ENCODE results near the gene PCSK6. TPM values are rescaled to one million over a fixed set of nuclear protein-coding genes. Genes with fewer than 3 reads are reported as not detected.
"Not testable (repeated sequence)": the region's sequence is repeated elsewhere in the genome, so short reads cannot be mapped to it uniquely, and the experiment has no call there.

The PCSK6 gene
- total RNA-seq, 1 experiment from 2014 or later = 0.36 TPM

DNA sequence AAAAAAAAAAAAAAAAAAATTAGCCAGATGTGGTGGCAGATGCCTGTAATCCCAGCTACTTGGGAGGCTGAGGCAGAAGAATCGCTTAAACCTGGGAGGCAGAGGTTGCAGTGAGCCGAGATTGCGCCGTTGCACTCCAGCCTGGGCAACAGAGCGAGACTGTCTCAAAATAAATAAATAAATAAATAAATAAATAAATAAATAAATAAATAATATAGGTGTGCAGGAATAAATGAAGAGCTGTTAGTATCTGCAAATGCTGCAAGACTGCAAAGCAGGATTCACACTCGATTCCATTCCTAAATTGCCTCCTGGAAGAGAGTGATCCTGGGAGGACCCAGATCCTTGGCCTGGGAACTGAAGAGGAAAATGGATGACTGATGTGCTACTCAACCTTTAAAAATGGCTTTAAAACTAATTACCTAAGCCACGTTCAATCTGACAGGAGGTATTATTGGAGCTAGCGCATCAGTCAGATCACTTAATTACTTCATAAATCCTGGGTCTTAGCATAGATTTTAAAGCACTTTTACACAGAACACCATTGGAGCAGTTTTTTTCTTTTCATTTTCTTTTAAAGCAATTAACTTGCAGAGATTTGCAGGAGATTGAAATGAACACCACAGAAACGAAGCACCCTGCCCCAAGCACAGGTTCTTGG is 132.9 kb downstream of the PCSK6 start:
- not testable (repeated sequence) for DNase-seq; H3K9me3 ChIP-seq (replicated peaks); H3K27ac ChIP-seq; H3K36me3 ChIP-seq; H3K27me3 ChIP-seq; H3K4me3 ChIP-seq
- peaks cover 15% of the 10 kb centered on the region for H3K4me1 ChIP-seq

GRCh38 chr15:101355678-101356464 is 133.6 kb downstream of the PCSK6 start:
- Histone ChIP-seq H3K27ac (no peak overlapping the region), H3K4me1 (peaks cover 15% of the 10 kb centered on the region), H3K4me3 (no peak overlapping the region), H3K9me3 (replicated peaks) (no peaks in the 10 kb centered on the region), H3K36me3 (no peaks in the 10 kb centered on the region), H3K27me3 (no peaks in the 10 kb centered on the region)
- DNase-seq = no peak

- Histone ChIP-seq H3K4me1 (peaks cover 15% of the 10 kb centered on the region), H3K27ac (no peak overlapping the region), H3K9me3 (replicated peaks) (no peaks in the 10 kb centered on the region), H3K4me3 (no peak overlapping the region), H3K36me3 (no peaks in the 10 kb centered on the region), H3K27me3 (0 out of 2 replicates have a peak, but pooled peaks cover 2% of the 10 kb centered on the region)
- no peak for DNase-seq
These were observed 134.4 kb downstream of the PCSK6 start for GRCh38 chr15:101354891-101355623.

GRCh38 chr15:101353240-101353639 is 136.3 kb downstream of the PCSK6 start:
- DNase-seq = peak in 1 of 2 experiments; percentile 21
- 0 out of 2 replicates have a peak, but pooled peaks cover 4% of the 10 kb centered on the region for H3K27me3 ChIP-seq
- peaks cover under 1% of the 10 kb centered on the region for H3K4me1 ChIP-seq
- no peaks in the 10 kb centered on the region for H3K36me3 ChIP-seq
- no peak overlapping the region for H3K27ac ChIP-seq
- no peak overlapping the region for H3K4me3 ChIP-seq
- no peaks in the 10 kb centered on the region for H3K9me3 ChIP-seq (replicated peaks)

DNA sequence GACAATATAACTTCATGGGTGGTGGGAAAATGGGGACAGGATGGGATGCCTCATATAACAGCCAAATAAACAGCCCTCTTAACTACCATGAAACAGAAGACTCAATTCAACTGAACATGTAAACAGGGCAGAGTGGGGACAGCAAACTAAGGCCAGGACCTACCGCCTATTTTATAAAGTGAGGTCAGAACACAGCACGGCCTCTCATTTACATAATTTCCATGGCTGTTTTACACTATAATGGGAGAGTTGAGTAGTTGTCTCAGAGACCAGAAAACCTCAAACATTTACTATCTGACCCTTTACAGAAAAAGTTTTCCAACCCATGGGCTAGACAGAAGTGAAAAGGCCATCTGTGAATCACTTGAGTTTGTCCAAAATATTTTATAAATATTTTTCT is 137.8 kb downstream of the PCSK6 start:
- no peak overlapping the region for H3K27ac ChIP-seq
- no peaks in the 10 kb centered on the region for H3K9me3 ChIP-seq (replicated peaks)
- no peak overlapping the region for H3K4me3 ChIP-seq
- no peak for DNase-seq
- no peaks in the 10 kb centered on the region for H3K36me3 ChIP-seq
- 0 out of 2 replicates have a peak, but pooled peaks cover 4% of the 10 kb centered on the region for H3K27me3 ChIP-seq
- no peaks in the 10 kb centered on the region; the same call in 1 of the 2 replicates for H3K4me1 ChIP-seq

DNA sequence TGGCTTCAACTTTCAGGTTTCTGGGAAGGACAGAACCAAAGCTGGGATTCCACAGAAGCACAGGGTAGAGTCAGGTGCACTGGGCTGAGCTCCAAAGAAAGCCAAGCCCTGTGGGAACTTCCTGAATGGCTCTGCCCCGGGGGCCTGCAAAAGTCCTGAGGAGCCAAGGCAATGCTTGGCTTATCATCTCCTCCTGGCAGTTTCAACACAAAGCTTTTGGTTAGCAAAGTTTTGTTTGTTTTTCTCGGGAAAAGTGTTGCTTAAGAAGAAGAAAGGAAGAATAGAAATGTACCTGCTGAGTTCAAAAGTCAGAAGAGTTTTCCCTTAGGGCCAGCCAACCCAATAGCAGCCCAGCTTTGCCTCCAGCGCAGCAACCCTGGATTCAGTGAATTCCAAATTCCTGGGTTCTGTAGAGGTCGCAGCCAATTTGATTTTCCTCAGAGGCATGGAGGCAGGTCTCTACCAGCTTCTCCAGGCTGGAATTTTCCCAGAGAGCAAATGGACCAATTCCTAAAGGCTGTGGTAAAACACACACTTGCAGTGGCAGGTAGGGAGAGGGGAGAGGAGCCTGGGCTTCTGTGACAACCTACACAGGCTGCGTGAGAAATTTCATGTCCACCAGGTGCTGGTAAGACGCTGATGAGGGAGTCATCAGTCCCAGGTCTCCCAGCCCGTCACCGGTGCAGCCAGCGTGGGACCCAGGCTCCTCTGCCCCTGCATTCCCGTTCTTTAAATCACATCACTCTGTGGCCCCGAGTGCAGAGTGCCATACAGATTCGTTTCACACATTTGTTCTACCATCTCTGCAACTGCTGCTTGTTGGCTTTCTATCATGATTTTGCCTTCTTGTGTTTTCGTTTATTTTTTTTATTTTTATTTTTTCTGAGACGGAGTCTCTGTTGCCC is 140.2 kb downstream of the PCSK6 start:
- no peaks in the 10 kb centered on the region for H3K36me3 ChIP-seq
- no peaks in the 10 kb centered on the region; the same call in 1 of the 2 replicates for H3K4me1 ChIP-seq
- no peak overlapping the region for H3K4me3 ChIP-seq
- no peak for DNase-seq
- no peaks in the 10 kb centered on the region for H3K9me3 ChIP-seq (replicated peaks)
- H3K27ac ChIP-seq = no peak overlapping the region
- 0 out of 2 replicates have a peak, but pooled peaks cover 9% of the 10 kb centered on the region for H3K27me3 ChIP-seq

GRCh38 chr15:101348643-101349042 is 140.9 kb downstream of the PCSK6 start:
- Histone ChIP-seq H3K4me1 (no peaks in the 10 kb centered on the region), H3K9me3 (replicated peaks) (no peaks in the 10 kb centered on the region), H3K27ac (no peak overlapping the region), H3K27me3 (0 out of 2 replicates have a peak, but pooled peaks cover 9% of the 10 kb centered on the region), H3K36me3 (no peaks in the 10 kb centered on the region), H3K4me3 (no peak overlapping the region)
- DNase-seq = no peak

DNA sequence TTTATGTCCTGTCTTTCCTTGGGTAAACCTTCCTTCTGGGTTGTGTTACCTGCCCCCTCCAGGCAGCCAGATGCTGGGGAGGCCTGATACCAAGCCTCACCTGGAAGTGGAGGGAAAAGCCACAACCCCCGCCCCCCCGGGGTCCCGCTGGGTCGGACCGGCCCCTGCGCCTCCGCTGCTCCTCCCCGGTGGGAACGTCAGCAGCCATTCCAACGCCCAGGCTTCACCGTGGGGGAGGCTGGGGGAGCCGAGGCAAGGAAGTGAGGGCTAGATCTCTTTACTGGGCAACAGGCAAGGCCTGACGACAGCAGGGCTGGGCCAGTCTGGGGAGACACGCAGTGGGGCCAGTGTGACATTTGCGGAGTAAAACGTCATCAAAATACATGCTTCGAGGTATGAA is 141.5 kb downstream of the PCSK6 start:
- H3K4me3 ChIP-seq = no peak overlapping the region
- DNase-seq = no peak
- no peaks in the 10 kb centered on the region for H3K4me1 ChIP-seq
- H3K9me3 ChIP-seq (replicated peaks) = no peaks in the 10 kb centered on the region
- H3K27ac ChIP-seq = no peak overlapping the region
- no peaks in the 10 kb centered on the region for H3K36me3 ChIP-seq
- 0 out of 2 replicates have a peak, but pooled peaks cover 9% of the 10 kb centered on the region for H3K27me3 ChIP-seq

DNA sequence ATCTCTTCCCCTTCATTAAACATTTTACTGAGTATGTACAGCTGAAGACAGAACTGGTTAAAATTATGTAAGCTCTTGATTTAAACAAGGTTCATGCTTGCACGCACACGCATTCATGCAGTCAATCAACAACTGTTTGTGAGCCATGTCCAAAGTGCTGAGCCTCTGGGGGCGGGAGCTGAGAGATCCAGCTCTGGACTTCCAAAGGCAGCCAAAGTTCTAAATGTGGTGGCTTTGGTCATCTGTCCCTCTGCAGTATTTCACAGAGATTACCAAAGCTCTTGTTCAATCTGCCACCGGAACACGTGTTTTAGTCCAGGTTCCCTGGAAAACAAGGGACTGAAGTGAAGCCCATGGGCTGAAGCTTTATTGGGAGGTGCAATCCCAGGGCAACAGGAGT is 142.1 kb downstream of the PCSK6 start:
- H3K9me3 ChIP-seq (replicated peaks) = no peaks in the 10 kb centered on the region
- H3K27ac ChIP-seq = no peak overlapping the region
- H3K36me3 ChIP-seq = no peaks in the 10 kb centered on the region
- H3K4me3 ChIP-seq = no peak overlapping the region
- no peaks in the 10 kb centered on the region for H3K4me1 ChIP-seq
- H3K27me3 ChIP-seq = 0 out of 2 replicates have a peak, but pooled peaks cover 9% of the 10 kb centered on the region
- DNase-seq = no peak

DNA sequence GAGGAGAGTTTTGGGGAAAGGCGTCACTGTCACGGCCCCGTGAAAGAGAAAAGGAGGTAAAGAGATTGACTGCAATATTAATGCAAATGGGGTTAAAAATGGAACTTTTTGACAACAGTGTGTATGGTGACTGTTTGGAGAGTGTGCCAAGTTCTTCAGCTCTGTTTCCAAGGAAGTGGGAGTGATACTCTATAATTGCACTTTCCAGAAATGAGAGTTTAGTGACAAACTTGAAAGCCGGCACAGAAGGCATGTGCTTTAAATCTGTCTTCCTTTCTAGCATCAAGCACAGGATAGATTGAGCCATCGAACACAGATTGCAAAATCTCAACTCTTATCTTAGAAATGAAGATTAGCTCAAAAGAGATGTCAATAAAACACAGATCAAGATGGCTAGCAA is 142.6 kb downstream of the PCSK6 start:
- no peaks in the 10 kb centered on the region for H3K36me3 ChIP-seq
- 0 out of 2 replicates have a peak, but pooled peaks cover 9% of the 10 kb centered on the region for H3K27me3 ChIP-seq
- H3K27ac ChIP-seq = no peak overlapping the region
- no peaks in the 10 kb centered on the region for H3K4me1 ChIP-seq
- no peak for DNase-seq
- no peaks in the 10 kb centered on the region for H3K9me3 ChIP-seq (replicated peaks)
- no peak overlapping the region for H3K4me3 ChIP-seq

DNA sequence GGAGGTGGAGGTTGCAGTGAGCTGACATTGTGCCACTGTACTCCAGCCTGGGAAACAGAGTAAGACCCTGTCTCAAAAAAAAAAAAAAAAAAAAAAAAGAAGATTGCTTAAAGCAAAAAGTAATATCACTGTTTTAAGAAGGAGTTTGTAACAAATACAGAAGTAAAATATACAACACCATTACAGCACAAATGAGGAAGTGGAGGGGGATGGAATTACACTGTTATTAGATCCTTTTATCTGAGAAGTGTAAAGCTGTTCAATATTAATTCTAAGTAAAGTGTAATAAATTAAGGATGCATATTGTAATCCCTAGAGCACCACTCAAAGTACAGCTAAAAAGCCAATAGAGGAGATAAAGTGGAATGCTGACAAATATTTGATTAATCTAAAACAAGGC is 147.5 kb downstream of the PCSK6 start:
- Histone ChIP-seq H3K4me3 (no peak overlapping the region), H3K36me3 (no peaks in the 10 kb centered on the region), H3K9me3 (replicated peaks) (no peaks in the 10 kb centered on the region), H3K27ac (no peak overlapping the region), H3K4me1 (no peaks in the 10 kb centered on the region), H3K27me3 (0 out of 2 replicates have a peak, but pooled peaks cover 5% of the 10 kb centered on the region)
- DNase-seq = no peak

GRCh38 chr15:101338502-101339057 is 150.9 kb downstream of the PCSK6 start:
- H3K27me3 ChIP-seq = no peaks in the 10 kb centered on the region
- DNase-seq = no peak
- no peak overlapping the region for H3K27ac ChIP-seq
- no peaks in the 10 kb centered on the region for H3K4me1 ChIP-seq
- no peak overlapping the region for H3K4me3 ChIP-seq
- H3K9me3 ChIP-seq (replicated peaks) = 0 out of 2 replicates have a peak, but pooled peaks cover 4% of the 10 kb centered on the region
- H3K36me3 ChIP-seq = no peaks in the 10 kb centered on the region

GRCh38 chr15:101337976-101338375 is 151.5 kb downstream of the PCSK6 start:
- no peak for DNase-seq
- Histone ChIP-seq H3K27ac (no peak overlapping the region), H3K9me3 (replicated peaks) (0 out of 2 replicates have a peak, but pooled peaks cover 4% of the 10 kb centered on the region), H3K4me1 (no peaks in the 10 kb centered on the region), H3K4me3 (no peak overlapping the region), H3K36me3 (no peaks in the 10 kb centered on the region), H3K27me3 (no peaks in the 10 kb centered on the region)

Measured in SJCRH30 (cell line).